Fibroblast of pulmonary artery (primary cell): ENCODE data around the gene ZBTB22.
A peak's percentile ranks its signal among the peaks of the same experiment; 100 is the strongest.
"Not testable (repeated sequence)": the region's sequence is repeated elsewhere in the genome, so short reads cannot be mapped to it uniquely, and the experiment has no call there.

Source experiments
- DNase-seq: peaks from one replicate; pipeline ENCODE4 v3.0.0-alpha.2; 2010; ENCODE audit warnings: low read depth
- H3K4me3 ChIP-seq: replicated peaks from 2 replicates; pipeline ENCODE4 v1.5.1; 2011; ENCODE audit warnings: low read depth, mild to moderate bottlenecking, control low read depth, low read length, moderate library complexity
- CTCF ChIP-seq: IDR thresholded peaks from 2 replicates; pipeline ENCODE4 v1.5.1; 2011; ENCODE audit warnings: mild to moderate bottlenecking, control low read depth, low read length, inconsistent platforms; ENCODE audit errors: missing control alignments

ZBTB22 gene

GRCh38 chr6:33317669-33318425 lies at the start of gene ZBTB22:
ZBTB22 (minus strand) TSS chr6:33317744; CDS start chr6:33316916, 828 bp downstream.
- no peak for TF ChIP-seq CTCF
- DNase-seq, result peak; percentile 99
- H3K4me3 ChIP-seq, result peak within 1 kb of the TSS; percentile 56

GRCh38 chr6:33367009-33367714 lies 49.6 kb upstream of the ZBTB22 start:
- TF ChIP-seq CTCF, result no peak
- no peak for DNase-seq
- no peak overlapping the region for H3K4me3 ChIP-seq

GRCh38 chr6:33365206-33365971 lies 47.8 kb upstream of the ZBTB22 start:
- not testable (repeated sequence) for DNase-seq, H3K4me3 ChIP-seq

- not testable (repeated sequence) for H3K4me3 ChIP-seq
- peak; percentile 50 for DNase-seq
Observed at GRCh38 chr6:33364475-33365205, 47.1 kb upstream of the ZBTB22 start.

GRCh38 chr6:33363486-33363885 lies 45.9 kb upstream of the ZBTB22 start:
- DNase-seq, H3K4me3 ChIP-seq: not testable (repeated sequence)

GRCh38 chr6:33359331-33359730 lies 41.8 kb upstream of the ZBTB22 start:
- no peak for TF ChIP-seq CTCF
- H3K4me3 ChIP-seq, result no peak overlapping the region

GRCh38 chr6:33357160-33357871 lies 39.8 kb upstream of the ZBTB22 start:
- H3K4me3 ChIP-seq, DNase-seq: not testable (repeated sequence)

More at GRCh38 chr6:33359331-33359730, 41.8 kb upstream of the ZBTB22 start:
- no peak for DNase-seq

- DNase-seq, result no peak
- TF ChIP-seq CTCF, result no peak
- no peak overlapping the region for H3K4me3 ChIP-seq
Observed at GRCh38 chr6:33356295-33356694, 38.8 kb upstream of the ZBTB22 start.

GRCh38 chr6:33355860-33356259 lies 38.3 kb upstream of the ZBTB22 start:
- not testable (repeated sequence) for DNase-seq, H3K4me3 ChIP-seq
